HepG2 (cell line): Measurements from ENCODE around the gene AGFG1. TPM values are rescaled to one million over a fixed set of nuclear protein-coding genes. Genes with fewer than 3 reads are reported as not detected.

Experiments used
- ATAC-seq: fragments of 200-7000 bp; cut with Tn5 transposase; 3 replicates; pipeline ENCODE4 v1.9.1; 2020; ENCODE audit warnings: mild to moderate bottlenecking, moderate library complexity
- BruUV-seq: library from RNA; stranded (reverse); fragments of 400-500 nt; replicated peaks from 2 replicates; lab custom pipeline; 2021; lab: Mats Ljungman, UMichigan
- CTCF ChIA-PET: fragments of 300-600 bp; formaldehyde crosslinking; extraction: SDS; loops from one replicate; lab custom pipeline; 2021; ENCODE audit warnings: low total read pairs, inconsistent platforms, low intra/inter-chr PET ratio; lab: Yijun Ruan, JAX
- POLR2A ChIA-PET: fragments of 350-600 bp; sonication (Branson Sonifier 250); formaldehyde crosslinking; loops from one replicate; lab custom pipeline; 2020; ENCODE audit warnings: antibody characterized with exemption, inconsistent platforms; lab: Yijun Ruan, JAX
- DNase-seq: peaks from one replicate; pipeline ENCODE4 v3.0.0-alpha.2; 2015; ENCODE audit warnings: low spot score
- FAIRE-seq: peaks from 3 replicates; lab custom pipeline; 2011; peaks lifted over from hg19 to GRCh38; lab: Jason Lieb, UNC
- H2AFZ ChIP-seq: one replicate; pipeline ENCODE4 v1.6.1; 2011; ENCODE audit warnings: low read length, inconsistent platforms
- H3K27ac ChIP-seq: fragments of 300-600 bp; 3 replicates; pipeline ENCODE4 v1.8.0; 2011; ENCODE audit warnings: mixed run types, mild to moderate bottlenecking, mixed read lengths, low read length, inconsistent platforms; ENCODE audit not compliant: insufficient read depth; ENCODE audit errors: extremely low read length
- H3K27me3 ChIP-seq, 2 experiments: fragments of 200-600 bp in 1 of 2; 2 replicates in 1 of 2; 3 replicates in 1 of 2; pipeline versions ENCODE4 v1.6.0 to v1.8.0; 2011; ENCODE audit warnings: low read length in 2 of 2, mild to moderate bottlenecking in 2 of 2, moderate library complexity in 2 of 2, inconsistent platforms in 1 of 2; ENCODE audit not compliant: insufficient read depth in 2 of 2, control insufficient read depth in 1 of 2
- H3K36me3 ChIP-seq, 2 experiments: fragments of 200-600 bp in 1 of 2; replicated peaks in 1 of 2; 2 replicates in 1 of 2; 3 replicates in 1 of 2; pipeline versions ENCODE4 v1.5.1 to v1.8.0; 2011; ENCODE audit warnings: low read length in 2 of 2, inconsistent platforms in 1 of 2; ENCODE audit not compliant: insufficient read depth in 2 of 2, control insufficient read depth in 1 of 2
- H3K4me1 ChIP-seq: 2 replicates; pipeline ENCODE4 v1.5.1; 2012; ENCODE audit warnings: low read length, inconsistent platforms; ENCODE audit not compliant: insufficient read depth
- H3K4me2 ChIP-seq: 2 replicates; pipeline ENCODE4 v1.6.0; 2011; ENCODE audit warnings: low read depth, low read length, inconsistent platforms
- H3K4me3 ChIP-seq, 3 experiments: fragments of 200-600 bp in 1 of 3; sonication (generic), shearing (Covaris generic) in 1 of 3; replicated peaks in 1 of 3; 2 replicates each; pipeline ENCODE4 v1.5.1; 2011 to 2016; ENCODE audit warnings: low read length in 3 of 3, inconsistent platforms in 2 of 3, low read depth in 2 of 3, mild to moderate bottlenecking in 2 of 3, control low read depth in 1 of 3, mixed read lengths in 1 of 3; ENCODE audit not compliant: insufficient read depth in 1 of 3
- H3K79me2 ChIP-seq: one replicate; pipeline ENCODE4 v1.6.1; 2011; ENCODE audit warnings: low read length, inconsistent platforms; ENCODE audit not compliant: insufficient read depth
- H3K9ac ChIP-seq: 2 replicates; pipeline ENCODE4 v1.6.0; 2011; ENCODE audit warnings: mild to moderate bottlenecking, low read depth, low read length, inconsistent platforms; ENCODE audit not compliant: insufficient read depth
- H3K9me3 ChIP-seq: 2 replicates; pipeline ENCODE4 v1.5.1; 2012; ENCODE audit warnings: mild to moderate bottlenecking, low read length
- H4K20me1 ChIP-seq: 2 replicates; pipeline ENCODE4 v1.6.0; 2011; ENCODE audit warnings: inconsistent platforms, mild to moderate bottlenecking, low read length, moderate library complexity; ENCODE audit not compliant: insufficient read depth
- ASH2L ChIP-seq: fragments of 300-600, 200-600 bp; sonication (generic); IDR thresholded peaks from 2 replicates; pipeline ENCODE4 v1.7.0; 2017; ENCODE audit warnings: low read depth, mild to moderate bottlenecking, moderate library complexity, mixed read lengths, low read length; ENCODE audit not compliant: insufficient read length
- ELK4 ChIP-seq: sonication (generic); formaldehyde crosslinking; IDR thresholded peaks from 2 replicates; pipeline ENCODE4 v1.9.0; 2021; ENCODE audit warnings: missing genetic modification reagents, borderline replicate concordance
- GABPA ChIP-seq, 2 experiments: IDR thresholded peaks; 2 replicates each; pipeline ENCODE4 v1.6.1; 2011 to 2016; ENCODE audit warnings: low read depth in 2 of 2, low read length in 1 of 2, missing biosample characterization in 1 of 2, missing genetic modification characterization in 1 of 2
- RERE ChIP-seq: IDR thresholded peaks from 2 replicates; pipeline ENCODE4 v1.6.1; 2016; ENCODE audit warnings: low read depth, missing genetic modification reagents, missing compliant biosample characterization
- TAF15 ChIP-seq: fragments of 200-400 bp; formaldehyde crosslinking; IDR thresholded peaks from one replicate; pipeline ENCODE4 v1.6.1; 2018; ENCODE audit warnings: mild to moderate bottlenecking, low read depth, low read length; ENCODE audit not compliant: poor library complexity, severe bottlenecking
- ZNF343 ChIP-seq: sonication (generic); formaldehyde crosslinking; IDR thresholded peaks from 2 replicates; pipeline ENCODE4 v1.4.0; 2020; ENCODE audit warnings: mild to moderate bottlenecking, missing genetic modification reagents
- ZNF430 ChIP-seq: sonication (generic); formaldehyde crosslinking; IDR thresholded peaks from 2 replicates; pipeline ENCODE4 v1.9.0; 2021; ENCODE audit warnings: mild to moderate bottlenecking, missing genetic modification reagents
- ZNF816 ChIP-seq: sonication (generic); formaldehyde crosslinking; IDR thresholded peaks from 2 replicates; pipeline ENCODE4 v1.8.0; 2022; ENCODE audit warnings: missing genetic modification reagents, mild to moderate bottlenecking, borderline replicate concordance
- ZNF841 ChIP-seq: sonication (generic); formaldehyde crosslinking; IDR thresholded peaks from 2 replicates; pipeline ENCODE4 v1.8.1; 2023; ENCODE audit warnings: missing genetic modification reagents, borderline replicate concordance
- ZXDC ChIP-seq: sonication (generic); formaldehyde crosslinking; IDR thresholded peaks from 2 replicates; pipeline ENCODE4 v1.5.0; 2020; ENCODE audit warnings: mild to moderate bottlenecking, missing genetic modification reagents
- WGBS: methylation state at CpG from one replicate; pipeline ENCODE4 v1.1.6; 2017; ENCODE audit warnings: low lambda C conversion rate; 5-methylcytosine and 5-hydroxymethylcytosine counted together
- in situ Hi-C: cut with HindIII; loops from 2 replicates; pipeline ENCODE4 v1.10.0; 2017; ENCODE audit warnings: low pct_unique_long_range_greater_than_20kb; ENCODE audit not compliant: extremely low pct_ligation_motif_present
- intact Hi-C: fragments of 100-400 bp; cut with micrococcal nuclease; formaldehyde crosslinking; loops from one replicate; pipeline ENCODE4 v1.10.0; 2022; ENCODE audit not compliant: unreplicated experiment
- polyA plus RNA-seq, 8 experiments: library from polyadenylated mRNA; depleted of rRNA in 3 of 8; stranded (reverse) in 7 of 8; unstranded in 1 of 8; fragments of >200 nt; fragmentation: Illumina TruSeq in 4 of 8; extraction: Trizol in 4 of 8; gene quantifications; 2 replicates each; pipeline versions ENCODE4 v1.2.1 to v1.2.3, GENCODE V29; 2011 to 2016; ENCODE audit warnings: low read depth in 4 of 8, missing spikeins in 1 of 8, mixed read lengths in 1 of 8; ENCODE audit not compliant: insufficient read depth in 1 of 8
- total RNA-seq, 5 experiments: library from RNA; depleted of rRNA; stranded (reverse); fragments of >200 nt; fragmentation: Illumina TruSeq; extraction: Trizol; gene quantifications; 2 replicates each; pipeline ENCODE4 v1.2.3, GENCODE V29; 2016; ENCODE audit warnings: low read depth in 1 of 5

AGFG1 gene
- total and polyA plus RNA-seq, 2 of the 13 experiments (the other 11 are each of a cell fraction or from before 2014, with no cell fraction given), result 145 to 168 TPM

GRCh38 chr2:227503433-227504406 is 31.8 kb downstream of the AGFG1 start (continued):
- no peak for TF ChIP-seq TAF15
- no peak for TF ChIP-seq ZNF841 (CRISPR knock-in tag)

- in situ Hi-C loops, result no loop called here
- no TSS peak for BruUV-seq
- intact Hi-C loops, result no loop called here
- Histone ChIP-seq H3K36me3 (peaks cover 0 to 5% of the 10 kb centered on the region in 2 experiments; a peak in 1 of 5 replicates), H3K27me3 (no peaks in the 10 kb centered on the region), H3K27ac (no peak overlapping the region), H2AFZ (no peak overlapping the region), H3K9ac (no peak overlapping the region), H3K4me1 (peaks cover 41% of the 10 kb centered on the region), H3K9me3 (no peaks in the 10 kb centered on the region), H4K20me1 (peaks cover 36% of the 10 kb centered on the region), H3K79me2 (peaks cover 96% of the 10 kb centered on the region), H3K4me3 (no peak overlapping the region), H3K4me2 (no peak overlapping the region)
- WGBS, result over 99% methylated on average over 3 of the region's 3 CpGs
- DNase-seq (no peak), ATAC-seq (no peak), FAIRE-seq (no peak)
- CTCF ChIA-PET, result no interaction called here
- TF ChIP-seq ELK4 (CRISPR knock-in tag) (no peak), ASH2L (no peak), ZNF816 (CRISPR knock-in tag) (no peak), ZXDC (CRISPR knock-in tag) (no peak), ZNF430 (CRISPR knock-in tag) (no peak), ZNF343 (CRISPR knock-in tag) (no peak), RERE (no peak), GABPA (IDR thresholded peaks at IDR 0.05; ENCODE audit: low read depth, low read length) (no peak), GABPA (CRISPR knock-in tag; IDR thresholded peaks at IDR 0.05; ENCODE audit: low read depth) (no peak)
- POLR2A ChIA-PET, result no interaction called here
Measured at GRCh38 chr2:227504700-227505099, 32.7 kb downstream of the AGFG1 start.
